Measurements from ENCODE around the gene PALLD. TPM values are rescaled to one million over a fixed set of nuclear protein-coding genes. Genes with fewer than 3 reads are reported as not detected.

Gene PALLD
- total RNA-seq, 1 experiment from 2014 or later = 18.3 TPM

DNA sequence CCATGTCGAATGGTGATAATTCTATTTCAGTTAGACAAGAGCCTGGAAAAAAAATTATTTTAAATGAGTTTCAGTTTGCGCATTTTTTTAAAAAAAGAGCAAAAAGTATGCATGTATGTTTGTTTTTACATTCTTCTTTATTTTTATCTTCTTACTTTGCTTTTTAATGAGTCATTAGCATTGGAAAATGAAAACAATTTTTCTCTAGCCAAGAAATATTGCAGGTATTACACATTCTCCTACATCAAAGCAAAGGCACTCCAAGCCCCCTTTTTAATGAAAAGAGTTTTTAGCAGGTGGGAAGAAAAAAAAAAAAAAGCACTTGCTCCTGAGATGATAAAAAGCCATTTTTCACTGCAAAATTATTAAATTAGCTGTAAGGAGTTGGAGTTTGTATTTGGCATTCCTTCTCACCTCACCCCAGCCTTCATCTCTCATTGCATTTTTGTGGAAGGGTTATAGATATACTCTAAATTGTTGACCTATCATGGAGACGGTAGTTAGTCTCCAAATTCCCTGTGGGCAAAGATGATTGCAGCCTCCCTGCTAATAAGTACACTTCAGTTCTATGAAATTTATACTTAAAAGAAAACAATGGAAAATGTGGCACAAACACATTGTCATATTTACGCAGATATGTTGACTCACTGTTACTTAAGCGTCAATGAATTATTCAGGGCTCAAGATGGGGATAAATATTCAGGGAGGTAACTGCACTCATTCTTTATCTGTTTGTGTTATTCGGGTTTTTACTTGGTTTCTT, 43.8 kb downstream of the PALLD start:
- no peak overlapping the region for H3K27ac ChIP-seq (ENCODE audit: insufficient read length, low read depth, low read length)

More for the DNA sequence above, 43.8 kb downstream of the PALLD start:
- Histone ChIP-seq H2AFZ (ENCODE audit: low read length) (no peak overlapping the region), H2BK20ac (ENCODE audit: low read depth, low read length, poor library complexity, severe bottlenecking) (no peak overlapping the region), H3K23me2 (ENCODE audit: insufficient read length, low read depth, low read length, poor library complexity, severe bottlenecking) (no peaks in the 10 kb centered on the region), H3K4me2 (ENCODE audit: insufficient read depth, insufficient read length, low read length) (no peak overlapping the region), H3K4me1 (ENCODE audit: insufficient read depth, low read length) (no peaks in the 10 kb centered on the region), H2BK120ac (ENCODE audit: low read depth, low read length, poor library complexity, severe bottlenecking) (no peak overlapping the region), H2AK5ac (ENCODE audit: insufficient read length, low read length) (no peak overlapping the region), H2BK5ac (ENCODE audit: insufficient read length, low read length) (no peak overlapping the region), H2BK12ac (ENCODE audit: insufficient read length, low read depth, low read length) (no peak overlapping the region), H4K91ac (ENCODE audit: insufficient read length, low read depth, low read length) (no peak overlapping the region), H3K79me2 (ENCODE audit: insufficient read depth, low read length) (no peaks in the 10 kb centered on the region), H2BK15ac (ENCODE audit: low read depth, low read length) (no peak overlapping the region), H3K27me3 (ENCODE audit: insufficient read depth, low read length) (no peaks in the 10 kb centered on the region), H3K23ac (ENCODE audit: insufficient read length, low read depth, low read length) (no peak overlapping the region), H3K18ac (ENCODE audit: insufficient read length, low read depth, low read length) (no peak overlapping the region), H4K5ac (ENCODE audit: insufficient read length, low read depth, low read length) (no peak overlapping the region), H3K4ac (ENCODE audit: low read depth, low read length) (no peak overlapping the region), H4K20me1 (ENCODE audit: control insufficient read depth, insufficient read depth, insufficient read length) (no peaks in the 10 kb centered on the region), H3K14ac (ENCODE audit: insufficient read depth, low read length) (no peak overlapping the region), H3K79me1 (ENCODE audit: insufficient read depth, low read depth, low read length, poor library complexity, severe bottlenecking) (no peaks in the 10 kb centered on the region), H3K56ac (ENCODE audit: insufficient read length, low read depth, low read length) (no peak overlapping the region), H3K9me3 (ENCODE audit: control insufficient read depth, low read depth, low read length) (no peaks in the 10 kb centered on the region), H3T11ph (ENCODE audit: low read length) (no peak overlapping the region), H4K8ac (replicated peaks; ENCODE audit: insufficient read length, low read depth, low read length) (no peak overlapping the region), H3K9ac (ENCODE audit: extremely low read depth, insufficient read length, low read length) (no peak overlapping the region)
- no peaks in the 10 kb centered on the region for H3K27me3 Mint-ChIP-seq (ENCODE audit: low read depth)
- peaks cover 7 to 8% of the 10 kb centered on the region in 2 experiments for H3K4me1 Mint-ChIP-seq
- DNase-seq = no peak
- no peaks in the 10 kb centered on the region for H3K9me3 Mint-ChIP-seq
- no CpG with 5 or more reads among the region's 6 CpGs for WGBS (ENCODE audit: extremely low coverage, insufficient read length, low lambda C conversion rate)
- H3K4me3 Mint-ChIP-seq = no peak overlapping the region
- H3K27ac Mint-ChIP-seq = no peak overlapping the region
- TF ChIP-seq, protein P1, sequence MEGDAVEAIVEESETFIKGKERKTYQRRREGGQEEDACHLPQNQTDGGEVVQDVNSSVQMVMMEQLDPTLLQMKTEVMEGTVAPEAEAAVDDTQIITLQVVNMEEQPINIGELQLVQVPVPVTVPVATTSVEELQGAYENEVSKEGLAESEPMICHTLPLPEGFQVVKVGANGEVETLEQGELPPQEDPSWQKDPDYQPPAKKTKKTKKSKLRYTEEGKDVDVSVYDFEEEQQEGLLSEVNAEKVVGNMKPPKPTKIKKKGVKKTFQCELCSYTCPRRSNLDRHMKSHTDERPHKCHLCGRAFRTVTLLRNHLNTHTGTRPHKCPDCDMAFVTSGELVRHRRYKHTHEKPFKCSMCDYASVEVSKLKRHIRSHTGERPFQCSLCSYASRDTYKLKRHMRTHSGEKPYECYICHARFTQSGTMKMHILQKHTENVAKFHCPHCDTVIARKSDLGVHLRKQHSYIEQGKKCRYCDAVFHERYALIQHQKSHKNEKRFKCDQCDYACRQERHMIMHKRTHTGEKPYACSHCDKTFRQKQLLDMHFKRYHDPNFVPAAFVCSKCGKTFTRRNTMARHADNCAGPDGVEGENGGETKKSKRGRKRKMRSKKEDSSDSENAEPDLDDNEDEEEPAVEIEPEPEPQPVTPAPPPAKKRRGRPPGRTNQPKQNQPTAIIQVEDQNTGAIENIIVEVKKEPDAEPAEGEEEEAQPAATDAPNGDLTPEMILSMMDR (conservative IDR thresholded peaks at IDR 0.05) = no peak
- no peaks in the 10 kb centered on the region for H3K36me3 Mint-ChIP-seq (ENCODE audit: insufficient read depth in 1 of 3, low read depth in 3 of 3)

All from H9 (cell line).